PFSK-1 (cell line): ENCODE results near the gene RELT.

Source experiments
- POLR2AphosphoS5 ChIP-seq: IDR thresholded peaks from 2 replicates; pipeline ENCODE4 v1.6.1; 2012; ENCODE audit warnings: low read depth, mild to moderate bottlenecking, control low read depth, low read length, moderate library complexity
- SIN3A ChIP-seq: IDR thresholded peaks from 2 replicates; pipeline ENCODE4 v1.6.1; 2012; ENCODE audit warnings: mild to moderate bottlenecking, low read length, moderate library complexity, borderline replicate concordance; ENCODE audit not compliant: insufficient read depth
- TAF1 ChIP-seq: IDR thresholded peaks from 2 replicates; pipeline ENCODE4 v1.6.1; 2012; ENCODE audit warnings: low read length, control low read depth, borderline replicate concordance; ENCODE audit not compliant: insufficient read depth
- TF ChIP-seq, protein P1 (sequence below), 2 experiments: IDR thresholded peaks; 2 replicates each; pipeline versions ENCODE4 v1.6.1 to v1.8.0; 2011 to 2012; ENCODE audit warnings: low read depth in 2 of 2, low read length in 2 of 2, control low read depth in 1 of 2, inconsistent platforms in 1 of 2, mild to moderate bottlenecking in 1 of 2, moderate library complexity in 1 of 2; ENCODE audit not compliant: insufficient read depth in 1 of 2

DNA sequence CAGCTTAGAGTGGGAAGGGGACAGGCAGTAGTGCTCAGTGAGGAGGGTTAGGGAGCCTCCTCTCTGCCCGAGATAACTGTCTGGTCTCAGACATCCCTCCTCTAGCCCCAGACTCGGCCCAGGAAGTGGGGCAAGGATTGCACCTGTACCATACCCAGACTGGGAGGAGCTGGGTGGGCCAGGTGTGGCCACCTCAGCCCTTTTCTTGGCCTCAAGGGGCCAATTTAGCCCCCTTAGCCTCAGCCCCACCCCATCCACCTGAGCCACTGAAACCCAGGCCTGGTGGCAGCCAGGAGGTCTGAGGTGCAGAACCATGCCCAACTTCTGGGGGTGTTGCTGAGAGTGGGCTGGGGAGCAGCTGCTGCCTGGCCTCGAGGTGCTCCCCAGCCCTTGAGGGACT lies 6.5 kb downstream of the RELT start:
- TF ChIP-seq SIN3A (no peak), POLR2AphosphoS5 (no peak), TAF1 (no peak)
- TF ChIP-seq, protein P1, sequence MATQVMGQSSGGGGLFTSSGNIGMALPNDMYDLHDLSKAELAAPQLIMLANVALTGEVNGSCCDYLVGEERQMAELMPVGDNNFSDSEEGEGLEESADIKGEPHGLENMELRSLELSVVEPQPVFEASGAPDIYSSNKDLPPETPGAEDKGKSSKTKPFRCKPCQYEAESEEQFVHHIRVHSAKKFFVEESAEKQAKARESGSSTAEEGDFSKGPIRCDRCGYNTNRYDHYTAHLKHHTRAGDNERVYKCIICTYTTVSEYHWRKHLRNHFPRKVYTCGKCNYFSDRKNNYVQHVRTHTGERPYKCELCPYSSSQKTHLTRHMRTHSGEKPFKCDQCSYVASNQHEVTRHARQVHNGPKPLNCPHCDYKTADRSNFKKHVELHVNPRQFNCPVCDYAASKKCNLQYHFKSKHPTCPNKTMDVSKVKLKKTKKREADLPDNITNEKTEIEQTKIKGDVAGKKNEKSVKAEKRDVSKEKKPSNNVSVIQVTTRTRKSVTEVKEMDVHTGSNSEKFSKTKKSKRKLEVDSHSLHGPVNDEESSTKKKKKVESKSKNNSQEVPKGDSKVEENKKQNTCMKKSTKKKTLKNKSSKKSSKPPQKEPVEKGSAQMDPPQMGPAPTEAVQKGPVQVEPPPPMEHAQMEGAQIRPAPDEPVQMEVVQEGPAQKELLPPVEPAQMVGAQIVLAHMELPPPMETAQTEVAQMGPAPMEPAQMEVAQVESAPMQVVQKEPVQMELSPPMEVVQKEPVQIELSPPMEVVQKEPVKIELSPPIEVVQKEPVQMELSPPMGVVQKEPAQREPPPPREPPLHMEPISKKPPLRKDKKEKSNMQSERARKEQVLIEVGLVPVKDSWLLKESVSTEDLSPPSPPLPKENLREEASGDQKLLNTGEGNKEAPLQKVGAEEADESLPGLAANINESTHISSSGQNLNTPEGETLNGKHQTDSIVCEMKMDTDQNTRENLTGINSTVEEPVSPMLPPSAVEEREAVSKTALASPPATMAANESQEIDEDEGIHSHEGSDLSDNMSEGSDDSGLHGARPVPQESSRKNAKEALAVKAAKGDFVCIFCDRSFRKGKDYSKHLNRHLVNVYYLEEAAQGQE (IDR thresholded peaks at IDR 0.05; ENCODE audit: insufficient read depth in 1 of 2, low read depth in 2 of 2, low read length in 2 of 2), result no peak
